ENCODE results near the gene NEU4. TPM values are rescaled to one million over a fixed set of nuclear protein-coding genes. Genes with fewer than 3 reads are reported as not detected.

The NEU4 gene
- total RNA-seq, 1 experiment from 2014 or later = 2.2 TPM

- TF ChIP-seq MYBL2 (CRISPR knock-in tag; IDR thresholded peaks at IDR 0.05) (no peak), ZNF425 (CRISPR knock-in tag; conservative IDR thresholded peaks at IDR 0.05) (no peak)
Observed at GRCh38 chr2:241848761-241849615, 40.0 kb downstream of the NEU4 start (continued).

- no peaks in the 10 kb centered on the region for H3K4me1 Mint-ChIP-seq
- H3K9me3 Mint-ChIP-seq = no peaks in the 10 kb centered on the region
- no peaks in the 10 kb centered on the region for H3K36me3 Mint-ChIP-seq
- H3K4me3 Mint-ChIP-seq = no peak overlapping the region
- no peak for ATAC-seq
- ChIA-PET POLR2A (interaction anchor here (1.6 kb wide), 1 partner anchor 17 kb away, joined by 4 read pairs; no protein-coding TSS in a partner anchor), CTCF (no interaction called here)
- TF ChIP-seq, protein P1, sequence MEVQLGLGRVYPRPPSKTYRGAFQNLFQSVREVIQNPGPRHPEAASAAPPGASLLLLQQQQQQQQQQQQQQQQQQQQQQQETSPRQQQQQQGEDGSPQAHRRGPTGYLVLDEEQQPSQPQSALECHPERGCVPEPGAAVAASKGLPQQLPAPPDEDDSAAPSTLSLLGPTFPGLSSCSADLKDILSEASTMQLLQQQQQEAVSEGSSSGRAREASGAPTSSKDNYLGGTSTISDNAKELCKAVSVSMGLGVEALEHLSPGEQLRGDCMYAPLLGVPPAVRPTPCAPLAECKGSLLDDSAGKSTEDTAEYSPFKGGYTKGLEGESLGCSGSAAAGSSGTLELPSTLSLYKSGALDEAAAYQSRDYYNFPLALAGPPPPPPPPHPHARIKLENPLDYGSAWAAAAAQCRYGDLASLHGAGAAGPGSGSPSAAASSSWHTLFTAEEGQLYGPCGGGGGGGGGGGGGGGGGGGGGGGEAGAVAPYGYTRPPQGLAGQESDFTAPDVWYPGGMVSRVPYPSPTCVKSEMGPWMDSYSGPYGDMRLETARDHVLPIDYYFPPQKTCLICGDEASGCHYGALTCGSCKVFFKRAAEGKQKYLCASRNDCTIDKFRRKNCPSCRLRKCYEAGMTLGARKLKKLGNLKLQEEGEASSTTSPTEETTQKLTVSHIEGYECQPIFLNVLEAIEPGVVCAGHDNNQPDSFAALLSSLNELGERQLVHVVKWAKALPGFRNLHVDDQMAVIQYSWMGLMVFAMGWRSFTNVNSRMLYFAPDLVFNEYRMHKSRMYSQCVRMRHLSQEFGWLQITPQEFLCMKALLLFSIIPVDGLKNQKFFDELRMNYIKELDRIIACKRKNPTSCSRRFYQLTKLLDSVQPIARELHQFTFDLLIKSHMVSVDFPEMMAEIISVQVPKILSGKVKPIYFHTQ (CRISPR knock-in tag; IDR thresholded peaks at IDR 0.05) = no peak
- no peak for TF ChIP-seq JUN (CRISPR knock-in tag; IDR thresholded peaks at IDR 0.05)
- no peak for TF ChIP-seq NFE2L1 (CRISPR knock-in tag; IDR thresholded peaks at IDR 0.05)
- no peak for TF ChIP-seq ZNF121 (CRISPR knock-in tag; IDR thresholded peaks at IDR 0.05)
- no peak for TF ChIP-seq CBFB (CRISPR knock-in tag; IDR thresholded peaks at IDR 0.05; ENCODE audit: low read depth)
- TF ChIP-seq ZNF232 (CRISPR knock-in tag; IDR thresholded peaks at IDR 0.05) = no peak
- H3K27me3 Mint-ChIP-seq (ENCODE audit: low read depth) = peaks cover 17% of the 10 kb centered on the region
- DNase-seq (ENCODE audit: low spot score) = peak; percentile 11
- no peak overlapping the region for H3K27ac Mint-ChIP-seq
Observed at GRCh38 chr2:241849616-241850543, 40.9 kb downstream of the NEU4 start.

DNA sequence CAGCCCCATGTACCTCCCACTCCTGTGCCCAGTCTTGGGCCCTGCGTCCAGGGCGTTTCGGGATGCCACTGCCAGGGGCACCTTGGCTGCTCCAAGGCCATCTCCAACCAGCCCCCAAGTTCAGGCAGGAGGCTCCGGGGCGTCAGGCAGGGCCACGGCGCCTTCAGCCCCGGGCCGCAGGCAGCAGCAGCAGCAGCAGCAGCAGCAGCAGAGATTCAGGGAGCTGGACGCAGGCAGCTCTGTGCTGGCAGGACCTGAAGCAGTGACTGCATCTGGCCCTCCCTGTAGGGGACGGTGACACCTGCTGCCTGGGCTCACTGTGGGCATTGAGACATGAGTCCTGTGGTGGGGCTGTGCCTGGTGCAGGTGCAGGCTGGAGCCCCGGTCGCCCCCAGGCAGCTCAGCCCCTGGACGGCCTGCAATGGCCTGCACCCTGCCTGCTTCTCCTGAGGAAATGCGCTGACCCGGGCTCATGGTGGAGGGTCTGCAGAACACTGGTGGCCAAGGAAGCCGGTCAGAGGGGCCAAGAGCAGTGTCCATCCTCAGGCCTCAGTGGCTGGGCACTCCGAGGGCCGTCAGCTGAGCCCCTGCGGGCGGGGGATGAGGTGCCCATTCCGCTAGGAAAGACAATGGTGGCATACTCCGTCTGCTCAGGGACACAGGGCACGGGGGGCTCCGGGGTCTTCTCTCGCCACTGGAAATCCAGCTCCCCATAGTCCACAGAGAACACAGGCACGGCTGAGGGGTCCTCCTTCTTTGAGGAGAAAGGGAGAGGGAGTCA lies 41.7 kb downstream of the NEU4 start:
- Mint-ChIP-seq H3K27me3 (ENCODE audit: low read depth) (peaks cover 9% of the 10 kb centered on the region), H3K9me3 (no peaks in the 10 kb centered on the region), H3K27ac (no peak overlapping the region), H3K4me3 (no peak overlapping the region), H3K4me1 (no peaks in the 10 kb centered on the region), H3K36me3 (no peaks in the 10 kb centered on the region)
- no peak for ATAC-seq
- ChIA-PET CTCF (no interaction called here), POLR2A (interaction anchor here (1.6 kb wide), 1 partner anchor 16 kb away, joined by 4 read pairs; no protein-coding TSS in a partner anchor)
- TF ChIP-seq GABPB1 (CRISPR knock-in tag; IDR thresholded peaks at IDR 0.05) (no peak), MXD4 (CRISPR knock-in tag; IDR thresholded peaks at IDR 0.05; ENCODE audit: borderline replicate concordance) (no peak), GRHL2 (CRISPR knock-in tag; IDR thresholded peaks at IDR 0.05; ENCODE audit: insufficient replicate concordance, severe bottlenecking) (no peak)
- TF ChIP-seq, protein P2, sequence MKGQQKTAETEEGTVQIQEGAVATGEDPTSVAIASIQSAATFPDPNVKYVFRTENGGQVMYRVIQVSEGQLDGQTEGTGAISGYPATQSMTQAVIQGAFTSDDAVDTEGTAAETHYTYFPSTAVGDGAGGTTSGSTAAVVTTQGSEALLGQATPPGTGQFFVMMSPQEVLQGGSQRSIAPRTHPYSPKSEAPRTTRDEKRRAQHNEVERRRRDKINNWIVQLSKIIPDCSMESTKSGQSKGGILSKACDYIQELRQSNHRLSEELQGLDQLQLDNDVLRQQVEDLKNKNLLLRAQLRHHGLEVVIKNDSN (CRISPR knock-in tag; IDR thresholded peaks at IDR 0.05) = no peak
- DNase-seq (ENCODE audit: low spot score) = peak; percentile 8
